Measurements from ENCODE around the gene SZT2.

Gene SZT2

GRCh38 chr1:43426221-43426620 lies 36.5 kb downstream of the SZT2 start:
- no peak for DNase-seq

DNA sequence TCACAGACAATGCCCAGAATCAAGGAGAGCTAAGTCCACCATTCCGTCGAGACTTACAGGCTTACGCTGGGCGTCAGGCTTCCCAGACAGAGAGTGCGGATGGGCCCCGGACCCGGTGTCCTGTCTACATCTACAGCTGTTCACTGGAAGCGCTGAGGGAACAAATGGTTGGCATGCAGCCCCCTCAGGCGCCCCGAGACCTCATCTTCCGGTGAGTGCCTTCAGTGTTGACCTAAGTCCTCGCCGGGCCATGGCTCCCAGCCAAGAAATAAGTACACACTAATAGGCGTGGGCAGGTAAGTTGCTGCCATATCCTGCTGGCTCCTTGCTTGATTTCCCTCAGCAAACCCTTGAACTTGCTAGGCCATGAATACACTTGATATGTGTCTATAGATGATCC lies 37.8 kb downstream of the SZT2 start:
- DNase-seq: no peak

GRCh38 chr1:43427941-43428340 lies 38.2 kb downstream of the SZT2 start:
- DNase-seq: no peak

GRCh38 chr1:43430831-43431230 lies 41.1 kb downstream of the SZT2 start:
- DNase-seq: no peak

DNA sequence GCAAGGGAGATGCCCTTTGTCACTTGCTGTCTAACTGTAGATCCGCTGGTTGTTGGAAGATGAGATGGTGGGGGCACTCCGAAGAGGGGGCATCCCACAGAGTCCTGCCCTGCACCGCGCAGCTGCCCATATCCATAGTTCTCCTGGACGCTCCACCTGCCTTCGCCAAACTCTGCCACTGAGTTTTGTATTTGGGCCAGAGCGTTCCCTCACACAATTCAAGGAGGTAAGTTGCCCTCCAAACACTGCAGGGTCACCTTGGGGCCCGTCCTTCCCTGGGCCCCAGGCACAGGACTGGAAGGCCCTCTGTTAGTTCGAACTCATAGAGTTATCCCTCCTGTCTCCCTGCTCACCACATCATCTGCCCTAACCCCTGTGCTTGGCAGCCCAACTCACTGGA lies 42.0 kb downstream of the SZT2 start:
- DNase-seq: no peak

DNA sequence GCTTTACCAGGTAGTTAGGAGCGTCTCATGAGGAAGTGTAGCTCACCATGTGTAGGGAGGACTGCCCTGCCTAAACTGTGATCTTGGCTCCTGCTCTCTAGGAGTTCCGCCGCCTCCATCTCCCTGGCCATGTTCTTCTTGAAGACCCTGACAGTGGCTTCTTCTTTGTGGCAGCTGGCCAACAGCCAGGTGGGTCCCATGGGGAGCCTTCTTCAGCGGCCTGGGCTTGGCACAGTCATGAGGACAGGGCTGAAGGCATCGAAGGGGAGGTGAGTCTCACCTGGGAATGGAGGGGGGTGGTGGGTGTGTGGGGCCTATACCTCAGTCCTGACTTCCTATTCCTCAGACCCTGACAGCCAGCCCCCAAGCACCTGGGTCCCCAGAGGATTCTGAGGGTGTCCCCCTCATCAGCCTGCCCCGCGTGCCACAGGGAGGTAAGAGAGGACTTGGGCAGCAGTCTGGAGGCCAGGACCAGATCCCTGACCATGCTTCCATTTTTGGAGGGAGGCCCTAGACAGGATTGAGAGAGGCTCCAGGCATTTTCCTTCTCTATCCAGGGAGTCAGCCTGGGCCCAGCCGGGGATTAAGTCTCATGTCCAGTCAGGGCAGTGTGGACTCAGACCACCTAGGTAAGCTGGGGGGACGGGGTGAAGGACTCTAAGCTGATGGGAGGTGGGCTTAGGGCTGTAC lies 42.6 kb downstream of the SZT2 start:
- DNase-seq: no peak

GRCh38 chr1:43432907-43433306 lies 43.2 kb downstream of the SZT2 start:
- no peak for DNase-seq

GRCh38 chr1:43434256-43434655 lies 44.6 kb downstream of the SZT2 start:
- no peak for DNase-seq

- no peak for DNase-seq
Measured at GRCh38 chr1:43435146-43436145, 45.7 kb downstream of the SZT2 start.

DNA sequence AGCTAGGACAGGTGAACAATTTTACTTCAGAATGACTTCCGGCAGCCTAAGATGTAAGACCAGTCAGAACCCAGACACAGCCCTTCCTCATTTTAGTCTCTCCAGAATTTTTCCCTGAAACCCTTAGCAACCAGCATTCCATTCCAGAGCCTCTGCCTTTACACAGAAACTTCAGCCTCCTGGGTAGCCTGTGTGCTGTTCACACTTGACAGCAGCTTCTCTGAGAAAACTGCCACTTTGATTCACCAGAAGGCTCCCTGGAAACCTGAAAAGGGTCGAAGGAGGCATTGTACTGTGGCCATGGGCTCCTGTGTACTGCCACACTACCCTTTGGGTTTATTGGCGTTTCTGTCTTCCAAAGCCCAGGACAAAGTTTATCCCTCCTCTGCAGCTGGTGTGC lies 46.7 kb downstream of the SZT2 start:
- DNase-seq: no peak

DNA sequence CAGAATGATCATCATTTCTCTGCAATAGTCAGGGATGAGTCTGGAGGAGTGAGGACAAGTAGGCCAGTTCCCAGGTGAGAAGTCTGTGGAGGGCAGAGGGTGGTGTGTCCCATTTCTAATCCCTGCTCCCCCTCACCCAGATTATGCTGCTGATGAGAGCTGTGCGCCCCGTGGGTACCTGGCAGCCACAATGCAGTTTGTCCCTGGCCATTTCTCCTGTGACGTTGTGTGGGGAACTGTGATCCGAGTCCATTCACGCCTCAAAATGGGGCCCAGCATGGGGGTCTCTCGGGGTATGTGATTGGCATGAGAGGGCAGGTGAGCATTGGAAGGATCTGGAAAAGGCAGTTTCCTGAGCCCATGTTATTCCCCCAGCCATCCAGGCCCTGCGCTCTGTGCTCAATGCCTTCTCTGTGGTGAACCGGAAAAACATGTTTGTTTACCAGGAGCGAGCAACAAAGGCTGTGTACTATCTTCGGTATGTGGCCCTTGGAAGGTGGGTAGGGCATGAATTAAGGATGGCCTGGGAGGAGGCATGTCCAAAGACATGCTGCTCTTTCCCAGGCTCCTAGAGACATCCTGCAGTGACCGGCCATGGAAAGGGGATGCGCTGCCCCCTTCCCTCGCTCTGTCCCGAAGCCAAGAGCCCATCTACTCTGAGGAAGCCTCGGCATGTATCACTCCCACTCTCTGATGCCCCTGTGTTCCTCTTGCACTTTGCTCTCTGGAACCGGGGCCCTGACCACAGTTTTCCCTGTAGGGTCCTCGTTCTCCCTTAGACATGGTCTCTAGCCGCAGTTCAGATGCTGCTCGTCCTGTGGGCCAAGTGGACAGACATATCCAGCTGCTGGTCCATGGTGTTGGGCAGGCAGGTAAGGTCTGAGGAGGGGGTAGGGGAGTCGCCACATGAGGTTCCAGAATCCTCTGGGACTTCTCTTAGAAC lies 47.6 kb downstream of the SZT2 start:
- DNase-seq: no peak

GRCh38 chr1:43438006-43438405 lies 48.3 kb downstream of the SZT2 start:
- DNase-seq: no peak

DNA sequence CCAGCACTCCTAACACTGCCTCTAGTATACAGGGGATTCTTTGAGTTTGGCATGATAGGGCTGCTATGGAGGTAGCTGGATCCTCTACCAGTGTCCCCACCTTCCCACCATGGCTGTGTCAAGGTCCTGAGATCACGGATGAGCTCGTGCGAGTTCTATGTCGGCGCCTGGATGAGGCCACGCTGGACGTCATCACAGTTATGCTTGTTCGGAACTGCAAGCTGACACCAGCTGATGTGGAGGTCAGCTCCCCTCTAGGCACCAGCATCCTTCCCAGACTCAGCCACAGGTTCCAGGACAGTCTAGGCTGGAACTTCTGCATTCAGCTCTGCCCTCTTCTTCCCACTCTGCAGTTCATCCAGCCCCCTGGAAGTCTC lies 48.9 kb downstream of the SZT2 start:
- no peak for DNase-seq

GRCh38 chr1:43438953-43439581 lies 49.4 kb downstream of the SZT2 start:
- DNase-seq: no peak

DNA sequence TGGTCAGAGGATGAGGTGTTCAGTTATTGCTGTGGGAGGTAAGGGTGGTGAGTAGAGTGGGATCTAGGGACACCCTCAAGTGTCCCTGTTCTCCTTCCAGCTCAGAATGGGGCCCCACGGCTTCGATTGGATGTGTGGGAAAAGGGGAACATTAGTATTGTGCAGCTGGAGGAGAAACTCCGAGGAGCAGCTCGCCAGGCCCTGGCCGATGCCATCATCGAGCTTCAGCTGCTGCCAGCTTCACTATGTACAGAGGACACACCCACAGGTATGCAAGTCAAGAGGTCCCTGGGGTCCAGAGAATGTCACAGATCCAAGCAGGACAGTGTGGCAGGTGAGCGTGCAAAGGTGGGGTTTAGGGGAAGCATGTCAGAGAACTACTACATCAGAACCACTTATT lies 50.1 kb downstream of the SZT2 start:
- no peak for DNase-seq

- DNase-seq: no peak
Measured at GRCh38 chr1:43440358-43440757, 50.7 kb downstream of the SZT2 start.

GRCh38 chr1:43441166-43441893 lies 51.6 kb downstream of the SZT2 start:
- DNase-seq: no peak

GRCh38 chr1:43441894-43442637 lies 52.4 kb downstream of the SZT2 start:
- DNase-seq: no peak

DNA sequence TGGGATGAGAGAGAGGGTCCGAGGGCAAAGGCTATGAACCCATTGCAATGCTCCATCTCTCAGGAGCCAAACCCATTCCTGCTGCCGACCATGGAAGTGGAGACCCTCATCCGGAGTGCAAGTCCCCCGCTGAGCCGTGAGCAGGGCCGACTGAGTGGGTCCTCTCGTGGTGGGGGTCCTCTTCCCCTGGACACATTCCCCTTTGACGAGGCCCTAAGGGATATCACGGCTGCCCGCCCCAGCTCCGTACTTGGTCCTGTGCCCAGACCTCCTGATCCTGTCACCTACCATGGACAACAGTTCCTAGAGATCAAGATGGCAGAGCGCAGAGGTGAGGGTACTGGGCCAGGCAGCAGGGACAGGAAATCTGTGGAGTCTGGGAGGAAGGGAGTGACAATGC lies 53.1 kb downstream of the SZT2 start:
- no peak for DNase-seq

GRCh38 chr1:43443197-43443946 lies 53.7 kb downstream of the SZT2 start:
- no peak for DNase-seq

All from activated effector memory CD4-positive, alpha-beta T cell treated with Interleukin-2 at 50 U/mL for 16 hours (primary cell).